ENCODE data around the gene MAEA.

DNA sequence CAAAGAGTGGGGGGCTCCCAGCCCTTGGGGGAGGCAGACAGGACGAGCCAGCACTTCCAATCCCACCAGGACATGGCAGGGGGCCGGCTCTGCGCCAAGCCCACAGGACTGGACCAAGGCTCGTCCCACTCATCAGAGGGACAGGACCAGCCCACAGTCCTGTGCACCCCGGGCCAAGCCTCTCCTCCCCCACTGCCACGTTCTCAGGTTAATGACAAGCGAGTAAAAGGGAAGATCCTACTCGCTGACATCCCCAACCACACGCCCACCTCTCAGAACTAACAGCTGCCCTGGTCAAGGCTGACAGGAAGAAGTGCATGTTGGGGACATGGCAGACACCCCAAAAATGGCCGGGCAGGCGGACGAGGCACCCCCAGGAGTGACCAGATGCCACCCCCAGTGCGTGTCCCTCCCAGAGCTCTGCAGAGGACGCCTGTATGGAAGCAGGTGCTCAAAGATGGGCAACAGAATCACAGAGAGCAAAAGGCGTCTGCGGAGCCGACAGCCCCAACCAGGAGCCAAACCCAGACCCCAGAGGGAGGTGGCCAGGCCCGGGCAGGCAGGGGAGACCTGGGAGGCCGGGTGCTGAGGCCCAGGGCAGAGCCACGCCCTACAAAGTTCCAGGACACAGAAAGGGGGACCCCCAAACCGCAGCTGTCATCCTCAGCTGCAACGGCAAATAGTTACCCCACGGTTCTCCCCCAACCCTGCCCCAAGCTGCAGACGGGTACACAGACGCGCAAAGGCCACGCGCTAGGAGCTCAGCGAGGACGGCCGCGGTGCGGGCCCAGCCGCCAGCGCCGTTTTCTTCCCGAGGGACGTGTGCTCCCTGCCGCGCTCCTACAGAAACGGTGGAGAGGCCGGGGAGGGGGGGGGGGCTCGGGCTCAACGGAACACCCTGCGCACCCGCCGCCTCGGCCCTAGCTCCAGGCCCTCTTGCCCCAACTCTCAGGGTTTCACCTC lies 42.5 kb upstream of the MAEA start:
- TF ChIP-seq EZH2 (IDR thresholded peaks at IDR 0.05; ENCODE audit: insufficient read depth, poor library complexity, severe bottlenecking) (no peak), EZH2phosphoT487 (IDR thresholded peaks at IDR 0.05; ENCODE audit: insufficient read depth, low read depth) (no peak)
